Embryonic facial prominence (tissue), 1 donor: ENCODE results near the gene KRTAP17-1.

ENCODE experiments used
- DNase-seq: peaks from one replicate; pipeline ENCODE4 v3.0.0-alpha.2; 2016; ENCODE audit errors: extremely low spot score

Gene KRTAP17-1

DNA sequence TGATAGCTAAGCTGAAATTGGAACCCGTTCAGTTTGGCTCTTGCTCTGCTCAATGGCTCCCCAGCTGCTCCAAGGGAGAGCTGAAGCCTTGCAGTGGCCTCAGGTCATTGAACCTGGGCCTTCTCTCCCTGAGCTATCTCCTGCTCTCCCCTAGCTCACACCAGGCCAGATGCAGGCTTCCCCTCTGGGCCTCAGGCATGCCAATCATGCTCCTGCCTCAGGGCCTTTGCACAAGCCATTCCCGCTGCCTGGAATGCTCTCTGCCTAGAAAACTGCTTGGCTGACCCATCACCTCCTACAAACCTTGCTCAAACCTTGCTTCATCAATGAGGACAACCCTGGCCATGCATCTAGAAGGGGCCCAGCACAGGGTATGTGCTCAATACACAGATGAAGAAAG lies 16.7 kb upstream of the KRTAP17-1 start:
- no peak for DNase-seq

GRCh38 chr17:41331606-41332005 lies 16.1 kb upstream of the KRTAP17-1 start:
- DNase-seq = no peak

DNA sequence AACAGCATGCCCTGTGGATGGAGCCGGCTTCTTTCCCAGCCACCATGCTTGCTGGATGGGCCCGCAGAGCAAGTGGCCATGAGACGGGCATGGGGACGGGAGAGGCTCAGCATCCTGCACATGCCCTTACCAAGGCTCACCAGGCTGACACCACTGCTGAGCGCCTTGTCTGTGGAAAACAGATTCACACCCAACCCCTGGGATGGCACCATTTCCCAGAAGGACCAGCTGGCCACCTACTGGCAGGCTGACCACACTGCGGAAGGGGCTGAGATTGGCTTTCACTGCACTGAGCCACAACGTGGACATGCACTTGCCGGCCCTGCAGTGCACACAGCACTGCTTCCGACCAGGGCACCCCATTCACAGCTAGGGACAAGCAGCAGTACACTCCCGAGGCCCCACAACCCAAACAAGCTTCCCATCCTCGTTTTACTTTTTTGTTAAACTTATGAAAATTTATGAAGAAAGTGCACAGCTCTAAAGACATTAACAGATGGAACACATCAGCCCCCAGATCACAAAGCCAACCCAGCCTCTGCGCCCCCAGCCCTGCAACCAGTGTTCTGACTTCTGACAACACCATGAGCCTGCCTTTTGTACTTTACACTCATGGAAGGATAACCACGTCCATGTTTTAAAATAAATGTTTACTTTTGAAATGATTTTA lies 13.9 kb upstream of the KRTAP17-1 start:
- DNase-seq = no peak

GRCh38 chr17:41328207-41328606 lies 12.7 kb upstream of the KRTAP17-1 start:
- DNase-seq = no peak

- DNase-seq = no peak
These were observed 12.1 kb upstream of the KRTAP17-1 start for GRCh38 chr17:41327411-41328120.

GRCh38 chr17:41326173-41327145 lies 10.9 kb upstream of the KRTAP17-1 start:
- DNase-seq = no peak

DNA sequence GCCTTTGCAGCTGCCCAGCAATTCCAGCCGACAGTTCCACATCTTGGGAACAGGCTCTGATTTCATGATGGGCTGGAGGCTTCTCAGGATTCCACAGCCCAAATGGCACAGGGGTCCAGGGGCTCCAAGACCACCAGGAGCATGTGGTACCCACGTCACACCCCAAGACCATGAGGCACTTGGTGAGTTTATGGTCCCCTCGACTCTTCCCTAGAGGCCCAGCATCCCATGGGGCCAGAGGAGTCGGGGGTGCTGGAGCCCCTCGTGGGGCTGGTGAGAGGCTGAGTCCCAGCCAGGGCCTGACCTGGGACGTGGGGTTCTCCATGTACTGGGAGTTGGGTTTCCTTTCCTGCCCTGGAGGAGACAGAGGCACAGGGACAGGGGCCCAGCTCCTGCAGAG lies 10.1 kb upstream of the KRTAP17-1 start:
- no peak for DNase-seq

GRCh38 chr17:41325126-41325525 lies 9.6 kb upstream of the KRTAP17-1 start:
- DNase-seq = no peak

DNA sequence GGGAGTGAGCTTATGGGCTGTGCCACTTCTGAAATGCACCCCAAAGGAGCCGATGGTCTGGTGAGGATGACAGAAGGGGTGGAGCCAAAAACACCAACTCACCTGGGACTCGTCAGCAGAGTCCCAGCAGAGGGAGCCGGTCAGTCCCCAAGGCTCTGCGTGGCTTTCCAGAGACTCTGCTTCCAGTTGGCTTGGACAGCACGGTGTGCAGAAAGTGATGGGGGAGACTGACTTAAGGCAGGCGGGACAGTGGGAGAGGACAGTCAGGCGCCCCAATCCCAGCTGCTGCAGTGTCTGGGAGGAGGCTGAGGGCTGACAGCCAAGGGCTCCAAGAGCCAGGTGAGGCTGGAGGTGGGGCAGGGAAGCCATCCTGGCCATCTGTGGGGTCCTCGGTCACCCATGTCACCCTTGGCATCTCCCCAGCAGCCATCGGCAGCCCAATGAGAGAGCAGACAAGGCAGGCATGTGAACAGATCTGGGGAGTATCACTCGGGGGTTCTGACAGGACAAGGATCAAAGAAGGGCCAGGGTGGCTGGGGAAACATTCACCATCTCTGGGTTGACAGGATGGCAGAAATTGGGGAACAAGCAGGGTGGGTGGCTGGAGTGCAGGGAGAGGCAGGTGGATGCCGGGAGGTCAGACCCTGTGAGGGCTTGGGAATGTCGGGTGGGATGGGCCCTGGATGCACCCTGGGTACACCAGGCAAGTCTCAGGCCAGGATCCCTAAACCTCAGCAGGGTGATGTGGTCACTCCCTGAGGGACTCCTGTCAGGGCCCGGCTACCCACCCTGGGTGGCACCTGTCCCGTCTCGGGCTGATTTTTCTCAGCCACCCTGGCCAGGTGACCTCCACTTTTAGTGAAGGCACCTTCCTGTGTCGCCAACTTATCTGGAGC lies 8.9 kb upstream of the KRTAP17-1 start:
- DNase-seq = no peak

- no peak for DNase-seq
These were observed 7.7 kb upstream of the KRTAP17-1 start for GRCh38 chr17:41322903-41323895.

DNA sequence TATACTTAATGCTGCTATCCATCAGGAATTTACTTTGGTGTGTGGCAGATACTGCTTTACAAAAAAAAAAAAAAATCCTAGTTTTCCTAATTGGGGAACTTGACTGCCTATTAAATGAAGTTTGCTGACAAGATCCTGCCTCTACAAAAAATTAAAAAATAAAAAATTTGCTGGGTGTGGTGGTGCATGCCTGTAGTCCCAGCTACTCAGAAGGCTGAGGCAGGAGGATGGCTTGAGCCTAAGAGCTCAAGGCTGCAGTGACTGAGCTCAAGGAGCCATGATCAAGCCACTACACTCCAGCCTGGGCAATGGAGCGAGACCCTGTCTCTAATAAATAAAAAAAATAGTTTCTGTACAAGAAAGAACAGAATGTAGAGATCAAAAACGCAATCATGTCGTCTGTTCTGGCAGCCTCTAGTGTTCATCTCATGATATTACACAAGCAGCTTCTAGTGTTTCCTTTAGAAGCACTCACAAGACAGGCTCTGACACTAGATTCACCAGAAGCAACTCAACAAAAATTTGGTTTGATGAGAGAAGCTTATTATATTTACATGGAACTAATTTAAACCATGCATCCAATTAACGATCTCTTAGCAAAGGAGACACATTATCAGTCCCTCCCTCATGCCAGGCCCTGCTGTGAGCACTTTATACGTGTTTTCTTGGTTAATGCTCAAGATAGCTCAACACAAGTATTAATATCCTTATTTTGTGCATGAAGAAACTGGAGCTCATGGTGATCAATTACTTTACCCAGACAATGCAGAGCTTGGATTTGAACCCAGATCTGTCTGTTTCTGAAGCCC lies 6.8 kb upstream of the KRTAP17-1 start:
- DNase-seq = peak; percentile 53

DNA sequence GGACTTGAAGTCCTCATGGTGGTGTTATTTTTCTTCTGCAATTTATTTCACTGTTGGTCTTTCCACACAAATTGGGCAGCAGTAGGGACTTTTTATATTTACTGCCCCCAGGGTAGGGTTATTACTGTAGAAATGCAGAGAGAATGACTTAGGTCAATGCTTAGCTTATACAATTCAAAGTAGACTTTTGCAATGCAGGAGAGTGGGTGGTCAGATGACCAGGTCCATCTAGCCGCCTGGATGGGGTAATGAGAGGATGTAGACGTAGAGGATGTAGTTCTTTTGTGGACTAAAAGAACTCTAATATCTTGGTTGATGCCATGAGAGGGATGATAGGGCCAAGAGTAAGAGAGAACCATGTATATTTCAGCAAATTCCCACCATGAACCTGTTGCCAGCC lies 2.7 kb upstream of the KRTAP17-1 start:
- no peak for DNase-seq

DNA sequence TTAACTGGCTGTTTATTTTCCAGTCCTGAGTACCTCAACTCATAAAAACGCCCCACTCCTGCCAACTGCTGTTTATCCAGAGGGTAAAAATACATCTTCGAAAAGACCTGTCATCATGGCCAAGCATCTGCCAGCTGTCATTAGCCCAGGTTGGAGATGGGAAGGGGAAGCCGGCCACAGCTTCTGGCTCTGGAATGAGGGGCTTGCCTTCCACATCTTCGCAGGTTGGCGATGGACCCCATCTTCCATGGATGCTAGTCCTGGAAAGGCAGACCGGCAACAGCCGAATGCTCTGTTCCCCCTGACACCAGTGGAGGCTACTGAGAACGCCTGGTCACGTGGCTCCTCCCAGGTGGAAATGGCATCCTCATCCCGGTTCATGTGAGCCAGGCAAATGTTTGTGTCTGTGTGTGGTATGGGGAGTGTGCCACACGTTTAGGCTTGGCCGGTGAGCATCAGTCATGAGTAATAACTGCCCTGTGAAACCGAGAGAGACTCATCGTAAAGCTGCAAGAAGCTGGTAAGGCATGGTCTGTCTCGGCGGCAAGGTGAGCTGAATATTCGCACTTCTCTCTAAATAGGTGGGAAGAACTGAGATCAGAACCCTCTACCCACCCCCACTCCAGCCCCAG lies 420 bp upstream of the KRTAP17-1 start:
- no peak for DNase-seq

- DNase-seq = no peak
These were observed 4.4 kb downstream of the KRTAP17-1 start for GRCh38 chr17:41311111-41311510.

DNA sequence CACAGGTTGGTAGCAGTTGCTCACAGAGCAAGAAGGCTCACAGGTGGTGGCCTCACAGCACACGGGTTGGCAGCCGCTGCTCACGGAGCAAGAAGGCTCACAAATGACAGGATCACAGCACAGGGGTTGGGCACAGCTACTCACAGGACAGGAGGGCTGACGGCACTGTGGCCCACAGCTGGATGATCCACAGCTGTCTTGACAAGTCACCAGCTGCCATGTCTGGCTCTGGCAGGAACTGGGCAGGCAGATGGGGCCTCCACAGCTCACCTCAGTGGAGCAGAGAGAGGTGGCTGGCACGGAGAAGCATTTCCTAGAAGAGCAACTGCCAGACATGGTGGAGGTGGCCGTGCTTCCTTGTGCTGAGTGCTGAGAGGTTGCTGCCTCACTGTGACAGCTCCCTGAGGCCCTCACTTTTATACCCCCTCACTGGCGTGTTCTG lies 6.6 kb downstream of the KRTAP17-1 start, which contains the start of gene KRTAP16-1:
KRTAP16-1 (minus strand) TSS at position 392 of the 442 bp plus-strand sequence; CDS start at position 336, 56 bp downstream.
- DNase-seq = no peak

DNA sequence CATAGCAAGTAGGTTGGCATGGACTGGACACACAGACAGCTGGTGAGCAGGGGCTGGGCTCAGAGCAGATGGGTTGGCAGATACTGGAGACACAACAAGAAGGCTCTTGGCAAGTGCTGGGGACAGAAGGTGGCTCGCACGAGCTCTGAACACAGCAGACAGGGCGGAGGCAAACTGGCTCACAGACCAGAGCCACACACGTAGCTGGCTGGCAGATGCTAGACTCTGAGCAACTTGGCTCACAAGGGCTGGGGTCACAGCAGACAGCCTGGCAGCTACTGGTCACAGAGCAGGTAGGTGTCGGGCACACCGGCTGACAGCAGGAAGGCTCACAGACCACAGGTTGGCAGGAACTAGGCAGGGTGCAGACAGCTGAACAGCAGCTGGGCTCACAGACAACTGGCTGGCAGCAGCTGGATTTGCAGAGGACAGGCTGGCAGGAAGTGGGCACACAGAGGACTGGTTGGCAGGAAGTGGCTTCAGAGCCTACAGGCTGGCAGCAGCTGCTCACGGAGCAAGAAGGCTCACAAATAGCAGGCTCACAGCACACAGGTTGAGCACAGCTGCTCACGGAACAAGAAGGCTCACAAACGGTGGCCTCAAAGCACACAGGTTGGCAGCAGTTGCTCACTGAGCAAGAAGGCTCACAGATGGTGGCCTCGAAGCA lies 7.1 kb downstream of the KRTAP17-1 start:
- no peak for DNase-seq

GRCh38 chr17:41307647-41308046 lies 7.9 kb downstream of the KRTAP17-1 start:
- DNase-seq = no peak

DNA sequence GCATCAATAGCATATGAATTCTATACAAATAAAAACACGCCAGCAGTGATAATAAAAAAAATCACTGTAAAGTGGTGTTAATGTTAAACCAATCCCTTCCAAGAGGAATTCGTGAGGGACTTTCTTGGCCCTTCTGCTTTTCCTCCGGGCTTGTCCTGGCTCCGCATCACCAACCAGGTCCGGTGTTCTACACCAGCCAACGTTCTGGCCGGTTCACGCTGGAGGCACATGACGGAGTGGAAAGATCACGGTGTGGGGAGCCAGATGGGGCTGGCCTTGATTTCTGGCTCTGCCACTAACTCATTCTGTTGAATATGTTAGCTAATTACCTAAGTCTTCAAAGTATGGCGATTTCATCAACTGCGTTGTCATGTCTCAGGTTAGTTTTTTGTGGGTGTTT lies 11.4 kb downstream of the KRTAP17-1 start:
- no peak for DNase-seq
